ENCODE results near the gene ZDHHC11B.

The ZDHHC11B gene

DNA sequence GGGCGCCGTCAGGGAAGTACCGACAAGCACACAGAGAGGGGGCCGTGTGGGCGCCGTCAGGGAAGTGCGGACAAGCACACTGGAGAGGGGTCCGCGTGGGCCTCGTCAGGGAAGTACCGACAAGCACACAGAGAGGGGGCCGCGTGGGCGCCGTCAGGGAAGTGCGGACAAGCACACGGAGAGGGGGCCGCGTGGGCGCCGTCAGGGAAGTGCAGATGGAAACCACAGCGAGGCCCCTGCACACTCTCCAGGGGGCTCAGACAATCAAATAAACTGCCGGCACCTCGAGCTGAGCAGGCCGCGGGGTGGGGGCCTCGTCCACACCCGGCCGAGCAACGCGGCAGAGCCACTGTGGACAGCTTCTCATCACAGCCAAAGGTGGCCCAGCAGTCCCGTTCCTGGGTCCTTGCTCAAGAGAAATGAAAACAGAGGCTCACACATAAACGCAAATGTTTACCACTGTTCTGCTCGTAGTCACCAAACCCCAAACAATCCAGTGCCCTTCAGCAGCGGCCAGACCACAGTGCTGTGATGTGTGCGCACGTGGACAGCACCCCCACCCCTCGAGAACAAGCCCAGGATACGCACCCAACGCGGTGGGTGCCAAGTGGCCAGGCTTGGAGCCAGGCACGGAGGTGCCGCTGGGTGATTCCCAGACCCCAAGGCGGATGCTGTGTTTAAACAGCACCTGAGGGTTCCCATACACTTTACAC lies 116.1 kb downstream of the ZDHHC11B start:
- in situ Hi-C loops (cut with HindIII; ENCODE audit: low sequenced_read_pairs): no loop called here
- H3K4me3 ChIP-seq (ENCODE audit: low read depth, low read length): no peak overlapping the region
- no peak for DNase-seq (ENCODE audit: low read depth, low spot score)
- no peak for TF ChIP-seq CTCF (IDR thresholded peaks at IDR 0.05; ENCODE audit: low read depth, low read length)

DNA sequence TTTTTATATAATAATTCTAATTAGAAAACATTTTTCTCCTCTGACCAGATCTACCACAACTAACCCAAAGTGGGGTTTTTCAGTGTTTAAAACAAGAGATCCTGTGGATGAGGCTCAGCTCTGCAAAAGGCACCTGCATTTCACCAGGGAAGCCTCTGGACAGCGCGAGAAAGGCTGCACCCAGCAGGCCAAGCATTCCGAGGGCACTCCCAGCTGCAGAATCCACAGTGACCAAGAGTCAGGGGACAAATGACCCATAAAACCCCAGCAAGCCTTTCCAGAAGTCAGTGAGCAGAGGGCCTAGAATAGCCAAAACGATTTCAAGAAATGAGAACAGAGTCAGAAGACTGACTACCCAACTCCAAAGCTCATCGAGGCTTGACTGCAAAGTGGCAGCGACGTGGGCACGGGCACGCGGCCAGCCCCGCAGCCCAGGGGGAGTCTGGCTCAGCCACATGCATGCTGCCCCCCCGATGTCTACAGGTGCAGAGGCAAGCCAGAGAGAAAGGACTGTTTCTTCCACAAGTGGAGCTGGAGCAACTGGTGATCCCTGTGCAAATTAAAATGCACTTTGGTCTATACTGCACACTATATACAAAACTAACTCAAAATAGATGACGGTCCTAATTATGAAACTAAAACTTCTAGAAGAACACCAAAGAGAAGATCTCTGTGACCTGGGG lies 117.6 kb downstream of the ZDHHC11B start:
- in situ Hi-C loops (cut with HindIII; ENCODE audit: low sequenced_read_pairs): no loop called here
- TF ChIP-seq CTCF (IDR thresholded peaks at IDR 0.05; ENCODE audit: low read depth, low read length): no peak
- DNase-seq (ENCODE audit: low read depth, low spot score): no peak
- H3K4me3 ChIP-seq (ENCODE audit: low read depth, low read length): no peak overlapping the region

DNA sequence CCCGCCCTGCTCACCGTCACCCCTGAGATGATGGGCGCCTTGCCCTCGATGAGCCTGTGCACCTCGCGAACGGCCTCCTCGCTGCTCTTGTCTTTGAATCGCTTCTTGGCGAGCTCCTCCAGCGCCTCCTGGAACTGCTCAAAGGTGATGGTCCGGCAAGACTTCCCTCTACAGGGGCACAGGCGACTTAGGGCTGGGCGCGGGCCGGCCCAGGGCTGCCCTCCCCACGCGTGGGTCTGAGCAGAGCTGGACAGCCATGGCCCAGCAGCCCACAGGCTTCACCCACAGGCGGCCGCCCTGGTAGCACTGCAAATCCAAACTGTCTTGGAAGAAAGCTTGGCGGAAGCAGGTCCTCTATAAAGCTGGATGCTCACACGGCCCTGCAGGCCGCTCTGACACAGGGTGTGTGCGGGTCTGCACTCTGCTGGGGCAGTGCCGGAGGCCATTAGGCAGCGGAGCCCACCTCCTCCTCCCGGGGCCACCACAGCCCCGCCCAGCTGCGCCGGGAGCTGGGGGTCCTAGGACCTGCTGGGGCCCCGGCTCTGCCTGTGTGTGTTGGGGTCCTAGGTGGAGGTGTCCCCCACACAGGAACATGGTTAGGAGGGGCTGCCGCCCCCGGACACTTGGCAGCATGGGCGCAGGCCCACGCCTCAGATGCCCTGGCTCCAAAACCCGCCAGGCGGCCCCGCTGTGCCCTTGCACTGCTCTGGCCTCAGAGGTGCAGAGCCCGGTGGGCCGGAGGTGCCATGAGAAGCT lies 118.4 kb downstream of the ZDHHC11B start:
- H3K4me3 ChIP-seq (ENCODE audit: low read depth, low read length): no peak overlapping the region
- no peak for TF ChIP-seq CTCF (IDR thresholded peaks at IDR 0.05; ENCODE audit: low read depth, low read length)
- DNase-seq (ENCODE audit: low read depth, low spot score): no peak
- in situ Hi-C loops (cut with HindIII; ENCODE audit: low sequenced_read_pairs): no loop called here

GRCh38 chr5:665541-665955 lies 119.0 kb downstream of the ZDHHC11B start:
- in situ Hi-C loops (cut with HindIII; ENCODE audit: low sequenced_read_pairs): no loop called here
- TF ChIP-seq CTCF (IDR thresholded peaks at IDR 0.05; ENCODE audit: low read depth, low read length): no peak
- H3K4me3 ChIP-seq (ENCODE audit: low read depth, low read length): no peak overlapping the region
- DNase-seq (ENCODE audit: low read depth, low spot score): no peak

DNA sequence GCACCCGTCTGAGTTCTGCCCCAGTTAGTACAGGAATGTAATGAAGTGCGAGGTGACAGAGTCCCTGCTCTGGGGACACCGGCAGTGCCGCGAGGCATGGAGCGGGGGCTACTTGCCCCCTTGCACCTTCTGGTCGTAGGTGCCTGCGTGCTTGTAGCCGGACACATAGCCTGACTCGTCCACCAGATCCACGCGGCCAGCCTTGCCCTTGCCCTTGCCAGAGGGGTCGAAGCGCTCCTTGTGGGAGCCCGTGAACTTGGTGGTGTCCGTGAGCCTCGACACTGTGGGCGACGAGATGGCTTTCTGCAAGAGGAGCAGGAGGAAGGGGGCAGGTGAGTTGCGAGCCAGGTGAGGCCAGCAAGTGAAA lies 119.6 kb downstream of the ZDHHC11B start:
- in situ Hi-C loops (cut with HindIII; ENCODE audit: low sequenced_read_pairs): no loop called here
- DNase-seq (ENCODE audit: low read depth, low spot score): no peak
- no peak for TF ChIP-seq CTCF (IDR thresholded peaks at IDR 0.05; ENCODE audit: low read depth, low read length)
- no peak overlapping the region for H3K4me3 ChIP-seq (ENCODE audit: low read depth, low read length)

GRCh38 chr5:664343-664993 lies 120.1 kb downstream of the ZDHHC11B start:
- H3K4me3 ChIP-seq (ENCODE audit: low read depth, low read length): no peak overlapping the region
- no peak for DNase-seq (ENCODE audit: low read depth, low spot score)
- in situ Hi-C loops (cut with HindIII; ENCODE audit: low sequenced_read_pairs): no loop called here
- no peak for TF ChIP-seq CTCF (IDR thresholded peaks at IDR 0.05; ENCODE audit: low read depth, low read length)

All from astrocyte of the spinal cord (primary cell).